Body of pancreas (tissue), 4 donors: Measurements from ENCODE around the gene TLL2. TPM values are rescaled to one million over a fixed set of nuclear protein-coding genes. Genes with fewer than 3 reads are reported as not detected.

ENCODE experiments used
- ATAC-seq: fragments of 150-250 bp; one replicate; pipeline ENCODE4 v1.9.1; 2016
- DNase-seq, 4 donors: peaks; one replicate each; pipeline ENCODE4 v3.0.0-alpha.2; 2019
- H3K27ac ChIP-seq, 4 donors: fragments of 200-600 bp; sonication (generic); 1 replicate in 3 of 4; 2 replicates in 1 of 4; pipeline versions ENCODE4 v1.5.1 to v1.6.1; 2016 to 2019; ENCODE audit warnings: mild to moderate bottlenecking in 1 of 4, mixed read lengths in 1 of 4, moderate library complexity in 1 of 4
- H3K27me3 ChIP-seq, 2 donors: fragments of 200-600 bp; sonication (generic); one replicate each; pipeline ENCODE4 v1.6.0; 2016; ENCODE audit warnings: mild to moderate bottlenecking in 1 of 2
- H3K36me3 ChIP-seq, 2 donors: fragments of 200-600 bp; sonication (generic); replicated peaks in 1 of 2; 2 replicates each; pipeline ENCODE4 v1.5.1; 2016; ENCODE audit warnings: low read depth in 2 of 2; ENCODE audit not compliant: insufficient read depth in 1 of 2
- H3K4me1 ChIP-seq: fragments of 200-600 bp; sonication (generic); one replicate; pipeline ENCODE4 v1.6.0; 2016
- H3K4me3 ChIP-seq, 2 donors: fragments of 200-600 bp; sonication (generic); 1 replicate in 1 of 2; 2 replicates in 1 of 2; pipeline ENCODE4 v1.5.1; 2016 to 2019
- H3K9me3 ChIP-seq, 3 donors: fragments of 200-600 bp; sonication (generic); 1 replicate in 2 of 3; 2 replicates in 1 of 3; pipeline ENCODE4 v1.5.1; 2016
- POLR2A ChIP-seq, 3 donors: fragments of 450-650 bp; IDR thresholded peaks; one replicate each; pipeline ENCODE4 v1.6.1; 2016; ENCODE audit warnings: antibody characterized with exemption in 3 of 3, mild to moderate bottlenecking in 2 of 3
- WGBS, 2 donors: methylation state at CpG; one replicate each; pipeline ENCODE4 v1.1.5; 2017; 5-methylcytosine and 5-hydroxymethylcytosine counted together
- intact Hi-C: fragments of 100-400 bp; cut with DNase I; formaldehyde crosslinking; loops from one replicate; pipeline ENCODE4 v1.15.1; 2023
- total RNA-seq, 2 donors: library from RNA; depleted of rRNA; stranded (reverse); fragments of >200 nt; gene quantifications; one replicate each; pipeline ENCODE4 v1.1.0, GENCODE V29; 2016
- TF ChIP-seq, protein P1 (sequence below), 7 experiments: fragments of 450-650 bp in 4 of 7; fragments of 200-600 bp in 3 of 7; sonication (generic) in 3 of 7; IDR thresholded peaks; one replicate each; pipeline ENCODE4 v1.5.1; 2016 to 2019; ENCODE audit warnings: antibody characterized with exemption in 7 of 7

Gene TLL2
- total RNA-seq, 2 donors from 2014 or later, result not detected

DNA sequence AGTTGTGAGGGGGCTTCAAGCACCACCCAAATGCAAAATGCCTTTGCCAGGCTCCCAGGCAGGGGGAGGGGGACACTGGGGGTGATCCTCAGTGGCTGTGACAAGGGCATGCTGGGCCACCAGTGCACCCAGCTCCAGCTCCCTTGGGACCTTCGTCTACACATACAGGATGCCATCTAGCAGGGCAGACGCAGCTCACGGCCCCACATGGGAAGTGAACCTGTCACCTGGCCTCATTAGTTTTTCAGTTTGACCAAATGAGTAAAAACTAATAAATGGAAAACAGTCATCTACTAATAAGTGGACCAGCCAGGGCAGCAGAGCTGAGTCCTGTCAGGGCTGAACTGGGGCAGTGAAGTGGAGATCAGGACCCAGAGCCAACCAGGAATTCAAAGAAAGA lies 50.2 kb downstream of the TLL2 start:
- TF ChIP-seq, protein P1, sequence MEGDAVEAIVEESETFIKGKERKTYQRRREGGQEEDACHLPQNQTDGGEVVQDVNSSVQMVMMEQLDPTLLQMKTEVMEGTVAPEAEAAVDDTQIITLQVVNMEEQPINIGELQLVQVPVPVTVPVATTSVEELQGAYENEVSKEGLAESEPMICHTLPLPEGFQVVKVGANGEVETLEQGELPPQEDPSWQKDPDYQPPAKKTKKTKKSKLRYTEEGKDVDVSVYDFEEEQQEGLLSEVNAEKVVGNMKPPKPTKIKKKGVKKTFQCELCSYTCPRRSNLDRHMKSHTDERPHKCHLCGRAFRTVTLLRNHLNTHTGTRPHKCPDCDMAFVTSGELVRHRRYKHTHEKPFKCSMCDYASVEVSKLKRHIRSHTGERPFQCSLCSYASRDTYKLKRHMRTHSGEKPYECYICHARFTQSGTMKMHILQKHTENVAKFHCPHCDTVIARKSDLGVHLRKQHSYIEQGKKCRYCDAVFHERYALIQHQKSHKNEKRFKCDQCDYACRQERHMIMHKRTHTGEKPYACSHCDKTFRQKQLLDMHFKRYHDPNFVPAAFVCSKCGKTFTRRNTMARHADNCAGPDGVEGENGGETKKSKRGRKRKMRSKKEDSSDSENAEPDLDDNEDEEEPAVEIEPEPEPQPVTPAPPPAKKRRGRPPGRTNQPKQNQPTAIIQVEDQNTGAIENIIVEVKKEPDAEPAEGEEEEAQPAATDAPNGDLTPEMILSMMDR (IDR thresholded peaks at IDR 0.05), result no peak
- no peak for TF ChIP-seq POLR2A (IDR thresholded peaks at IDR 0.05)
- Histone ChIP-seq H3K27me3 (no peaks in the 10 kb centered on the region), H3K4me1 (no peaks in the 10 kb centered on the region), H3K4me3 (no peak overlapping the region), H3K36me3 (no peaks in the 10 kb centered on the region), H3K9me3 (no peaks in the 10 kb centered on the region), H3K27ac (no peak overlapping the region)
- ATAC-seq (no peak), DNase-seq (no peak)
- 75 to 91% methylated on average over 3 of the region's 3 CpGs for WGBS, 2 donors
- intact Hi-C loops, result no loop called here

DNA sequence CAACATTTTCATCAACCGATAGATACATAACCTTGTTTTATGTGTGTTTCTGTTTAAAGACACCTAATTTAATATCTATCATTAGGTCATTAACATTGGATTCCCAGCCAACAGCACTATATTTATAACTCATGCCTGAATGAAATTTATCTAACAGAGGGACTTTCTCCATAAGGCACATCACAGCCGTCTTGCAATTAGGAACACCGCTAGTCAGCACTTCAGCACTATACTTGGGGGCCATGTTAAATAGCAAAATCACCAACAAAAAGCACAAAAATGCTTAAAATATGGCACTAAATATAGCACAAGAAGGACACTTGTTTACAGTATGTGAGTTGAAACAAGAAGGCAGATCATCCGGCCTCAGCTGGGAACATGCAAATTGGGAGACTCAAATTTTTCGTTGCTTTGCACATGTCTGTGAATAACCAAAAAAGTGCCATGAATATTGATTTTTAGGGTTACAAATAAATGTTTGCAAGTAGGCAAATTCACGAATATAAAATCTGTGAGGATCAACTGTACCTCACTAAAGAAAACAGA lies 51.0 kb downstream of the TLL2 start:
- no peaks in the 10 kb centered on the region for H3K27me3 ChIP-seq
- WGBS, 2 donors, result 69 to 83% methylated on average over 6 of the region's 6 CpGs
- TF ChIP-seq, protein P1 (IDR thresholded peaks at IDR 0.05), result no peak
- TF ChIP-seq POLR2A (IDR thresholded peaks at IDR 0.05), result no peak
- H3K4me1 ChIP-seq, result no peaks in the 10 kb centered on the region
- no peak for ATAC-seq
- no peak for DNase-seq
- H3K9me3 ChIP-seq, result no peaks in the 10 kb centered on the region
- H3K27ac ChIP-seq, result no peak overlapping the region
- no peaks in the 10 kb centered on the region for H3K36me3 ChIP-seq
- H3K4me3 ChIP-seq, result no peak overlapping the region
- intact Hi-C loops, result no loop called here

DNA sequence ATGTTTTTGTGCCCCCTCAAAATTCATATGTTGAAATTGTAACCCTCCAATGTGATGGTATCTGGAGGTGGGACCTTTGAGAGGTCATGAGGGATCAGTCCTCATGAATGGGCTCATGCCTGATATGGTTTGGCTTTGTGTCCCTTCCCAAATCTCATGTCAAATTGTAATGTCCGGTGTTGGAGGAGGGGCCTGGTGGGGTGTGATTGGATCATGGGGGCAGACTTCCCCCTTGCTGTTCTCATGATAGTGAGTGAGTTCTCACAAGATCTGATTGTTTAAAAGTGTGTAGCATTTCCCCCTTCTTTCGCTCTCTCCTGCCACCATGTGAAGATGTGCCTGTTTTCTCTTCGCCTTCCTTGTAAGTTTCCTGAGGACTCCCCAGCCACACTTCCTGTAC lies 53.4 kb downstream of the TLL2 start:
- Histone ChIP-seq H3K36me3 (no peaks in the 10 kb centered on the region), H3K27me3 (no peaks in the 10 kb centered on the region), H3K4me3 (no peak overlapping the region), H3K27ac (no peak overlapping the region), H3K4me1 (no peaks in the 10 kb centered on the region), H3K9me3 (no peaks in the 10 kb centered on the region)
- ATAC-seq (no peak), DNase-seq (no peak)
- 89 to 95% methylated on average over 3 of the region's 3 CpGs for WGBS, 2 donors
- intact Hi-C loops, result no loop called here
- TF ChIP-seq, protein P1 (IDR thresholded peaks at IDR 0.05), result no peak
- no peak for TF ChIP-seq POLR2A (IDR thresholded peaks at IDR 0.05)

DNA sequence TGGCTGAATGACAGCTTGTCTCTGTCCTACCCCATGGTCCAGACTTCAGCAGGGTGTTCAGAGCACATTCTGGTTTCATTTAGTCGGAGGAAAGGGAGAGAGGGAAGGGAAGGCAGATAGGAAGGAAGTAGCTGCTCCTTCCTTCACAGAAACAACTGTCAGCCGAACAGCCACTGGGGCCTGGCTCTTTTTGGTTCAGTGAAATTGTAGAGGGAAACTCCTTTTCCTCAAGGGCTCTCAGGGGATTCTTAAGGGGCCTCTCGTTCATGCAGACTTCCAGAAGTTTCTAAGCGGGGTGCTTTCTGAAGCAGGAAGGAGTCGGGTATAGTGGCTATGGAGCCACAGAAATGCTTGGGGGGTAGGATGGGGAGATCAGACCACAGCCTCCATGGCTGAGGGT lies 56.4 kb downstream of the TLL2 start:
- DNase-seq (no peak), ATAC-seq (no peak)
- H3K4me3 ChIP-seq, result no peak overlapping the region
- H3K4me1 ChIP-seq, result peaks cover 6% of the 10 kb centered on the region
- intact Hi-C loops, result no loop called here
- no peak overlapping the region for H3K27ac ChIP-seq
- WGBS, 2 donors, result 78 to 89% methylated on average over 5 of the region's 5 CpGs
- no peaks in the 10 kb centered on the region for H3K36me3 ChIP-seq
- H3K9me3 ChIP-seq, result no peaks in the 10 kb centered on the region
- TF ChIP-seq, protein P1 (IDR thresholded peaks at IDR 0.05), result no peak
- H3K27me3 ChIP-seq, result no peaks in the 10 kb centered on the region

DNA sequence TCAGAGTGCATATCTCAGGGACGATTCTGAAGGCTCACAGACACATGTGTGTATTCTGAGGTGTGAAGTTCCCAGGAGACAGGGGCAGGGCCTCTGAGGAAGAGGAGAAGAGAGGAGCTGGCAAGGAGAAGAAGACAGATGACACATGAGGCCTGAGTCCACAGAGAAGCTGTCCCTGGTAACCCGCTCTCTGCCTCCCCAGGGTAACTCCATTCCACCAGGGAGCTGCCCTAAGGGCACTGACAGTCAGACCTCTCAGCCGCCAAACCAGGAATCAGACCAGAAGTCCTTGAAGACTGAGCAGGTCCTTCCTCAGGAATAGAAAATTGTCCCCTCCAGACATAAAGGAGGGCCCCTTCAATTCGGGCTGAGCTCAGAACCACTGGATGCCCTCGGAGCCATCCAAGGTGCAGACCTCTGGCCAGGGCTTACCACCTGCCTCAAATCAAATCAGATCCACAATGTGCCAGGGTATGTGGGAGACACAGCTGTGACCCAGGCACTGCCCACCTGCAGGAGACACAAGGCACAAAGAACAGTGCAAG lies 57.4 kb downstream of the TLL2 start:
- DNase-seq, result no peak
- 65 to 77% methylated on average over 2 to 5 of the region's 5 CpGs for WGBS, 2 donors
- Histone ChIP-seq H3K4me3 (no peak overlapping the region), H3K27ac (no peak overlapping the region), H3K27me3 (no peaks in the 10 kb centered on the region), H3K4me1 (peaks cover 7% of the 10 kb centered on the region), H3K36me3 (no peaks in the 10 kb centered on the region), H3K9me3 (no peaks in the 10 kb centered on the region)
- ATAC-seq, result no peak
- intact Hi-C loops, result no loop called here
- TF ChIP-seq, protein P1 (IDR thresholded peaks at IDR 0.05), result no peak
- no peak for TF ChIP-seq POLR2A (IDR thresholded peaks at IDR 0.05)
